HEK293 (cell line): Measurements from ENCODE around the gene DIABLO.

Source experiments
- PRDM10 ChIP-seq: fragments of 450-650 bp; formaldehyde crosslinking; IDR thresholded peaks from 2 replicates; pipeline ENCODE4 v1.5.1; 2016; ENCODE audit warnings: missing biosample characterization, missing genetic modification characterization
- YY1 ChIP-seq: fragments of 450-650 bp; formaldehyde crosslinking; IDR thresholded peaks from 2 replicates; pipeline ENCODE4 v1.5.1; 2018; ENCODE audit warnings: missing biosample characterization, missing genetic modification characterization
- ZNF138 ChIP-seq: fragments of 450-650 bp; formaldehyde crosslinking; IDR thresholded peaks from 2 replicates; pipeline ENCODE4 v1.5.1; 2016; ENCODE audit warnings: missing biosample characterization, missing genetic modification characterization, borderline replicate concordance
- ZNF311 ChIP-seq: fragments of 450-650 bp; formaldehyde crosslinking; IDR thresholded peaks from 2 replicates; pipeline ENCODE4 v1.5.1; 2017; ENCODE audit warnings: missing biosample characterization, missing genetic modification characterization, borderline replicate concordance
- ZNF513 ChIP-seq: fragments of 450-650 bp; IDR thresholded peaks from 2 replicates; pipeline ENCODE4 v1.5.1; 2018; ENCODE audit warnings: missing biosample characterization, missing genetic modification characterization
- TF ChIP-seq, protein P1 (sequence below): fragments of 450-650 bp; formaldehyde crosslinking; IDR thresholded peaks from 2 replicates; pipeline ENCODE4 v1.5.1; 2016; ENCODE audit warnings: missing biosample characterization, missing genetic modification characterization, low read depth

- TF ChIP-seq YY1 (tag by site-specific recombination) (no peak), ZNF513 (tag by site-specific recombination) (no peak), ZNF311 (tag by site-specific recombination) (no peak), PRDM10 (tag by site-specific recombination) (no peak), ZNF138 (tag by site-specific recombination) (no peak)
- TF ChIP-seq, protein P1, sequence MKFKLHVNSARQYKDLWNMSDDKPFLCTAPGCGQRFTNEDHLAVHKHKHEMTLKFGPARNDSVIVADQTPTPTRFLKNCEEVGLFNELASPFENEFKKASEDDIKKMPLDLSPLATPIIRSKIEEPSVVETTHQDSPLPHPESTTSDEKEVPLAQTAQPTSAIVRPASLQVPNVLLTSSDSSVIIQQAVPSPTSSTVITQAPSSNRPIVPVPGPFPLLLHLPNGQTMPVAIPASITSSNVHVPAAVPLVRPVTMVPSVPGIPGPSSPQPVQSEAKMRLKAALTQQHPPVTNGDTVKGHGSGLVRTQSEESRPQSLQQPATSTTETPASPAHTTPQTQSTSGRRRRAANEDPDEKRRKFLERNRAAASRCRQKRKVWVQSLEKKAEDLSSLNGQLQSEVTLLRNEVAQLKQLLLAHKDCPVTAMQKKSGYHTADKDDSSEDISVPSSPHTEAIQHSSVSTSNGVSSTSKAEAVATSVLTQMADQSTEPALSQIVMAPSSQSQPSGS (tag by site-specific recombination): no peak
Observed at GRCh38 chr12:122187466-122187865, 38.4 kb downstream of the DIABLO start.
